Measurements from ENCODE around the gene MSH5.

DNA sequence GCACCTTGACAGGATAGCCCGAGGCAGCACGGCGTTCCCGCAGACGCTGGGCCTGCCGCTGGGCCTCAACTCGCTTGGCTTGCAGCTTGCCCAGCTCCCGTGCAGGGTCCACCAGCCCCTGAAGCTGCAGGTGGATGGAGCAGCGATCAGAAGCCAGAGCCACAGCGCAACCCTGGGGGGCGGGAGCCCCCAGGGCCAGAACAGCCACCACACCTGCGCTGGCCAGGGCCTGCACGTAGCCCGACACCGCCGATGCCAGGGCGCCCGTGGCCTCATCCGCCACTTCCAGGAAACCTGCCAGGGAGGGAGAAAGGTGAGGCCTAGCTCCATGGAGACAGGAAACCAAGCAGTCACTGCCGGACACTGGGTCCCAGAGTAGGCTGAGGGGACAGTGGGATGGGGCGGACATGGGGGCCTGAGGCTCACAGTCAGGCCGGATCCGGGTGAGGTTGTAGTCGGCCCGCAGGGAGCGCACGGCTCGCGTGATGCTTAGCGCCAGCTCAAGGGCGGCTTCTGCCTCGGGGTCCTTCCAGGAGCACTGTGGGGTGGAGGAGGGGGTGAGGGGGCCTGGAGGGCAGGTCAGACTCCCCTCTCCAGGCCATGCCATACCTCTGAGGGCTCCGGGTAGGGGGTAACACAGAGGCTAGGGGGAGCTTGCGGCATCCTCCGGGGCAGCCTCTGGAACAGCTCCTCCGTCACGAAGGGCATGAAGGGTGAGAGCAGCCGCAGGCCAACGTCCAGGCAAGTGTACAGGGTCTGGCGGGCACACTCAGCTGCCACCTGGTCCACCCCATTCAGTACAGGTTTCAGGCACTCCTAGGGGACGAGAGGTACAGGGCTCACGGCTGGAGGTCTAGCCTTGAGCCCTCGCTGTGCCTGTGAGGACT is 39.4 kb downstream of the MSH5 start:
- TF ChIP-seq, protein P1, sequence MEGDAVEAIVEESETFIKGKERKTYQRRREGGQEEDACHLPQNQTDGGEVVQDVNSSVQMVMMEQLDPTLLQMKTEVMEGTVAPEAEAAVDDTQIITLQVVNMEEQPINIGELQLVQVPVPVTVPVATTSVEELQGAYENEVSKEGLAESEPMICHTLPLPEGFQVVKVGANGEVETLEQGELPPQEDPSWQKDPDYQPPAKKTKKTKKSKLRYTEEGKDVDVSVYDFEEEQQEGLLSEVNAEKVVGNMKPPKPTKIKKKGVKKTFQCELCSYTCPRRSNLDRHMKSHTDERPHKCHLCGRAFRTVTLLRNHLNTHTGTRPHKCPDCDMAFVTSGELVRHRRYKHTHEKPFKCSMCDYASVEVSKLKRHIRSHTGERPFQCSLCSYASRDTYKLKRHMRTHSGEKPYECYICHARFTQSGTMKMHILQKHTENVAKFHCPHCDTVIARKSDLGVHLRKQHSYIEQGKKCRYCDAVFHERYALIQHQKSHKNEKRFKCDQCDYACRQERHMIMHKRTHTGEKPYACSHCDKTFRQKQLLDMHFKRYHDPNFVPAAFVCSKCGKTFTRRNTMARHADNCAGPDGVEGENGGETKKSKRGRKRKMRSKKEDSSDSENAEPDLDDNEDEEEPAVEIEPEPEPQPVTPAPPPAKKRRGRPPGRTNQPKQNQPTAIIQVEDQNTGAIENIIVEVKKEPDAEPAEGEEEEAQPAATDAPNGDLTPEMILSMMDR (IDR thresholded peaks at IDR 0.05) = no peak
- TF ChIP-seq ZFX (IDR thresholded peaks at IDR 0.05; ENCODE audit: borderline replicate concordance) = no peak
